Measurements from ENCODE around the gene REN.

The REN gene

GRCh38 chr1:204198348-204199340, 32.5 kb upstream of the REN start:
- TF ChIP-seq CTCF (IDR thresholded peaks at IDR 0.05; ENCODE audit: insufficient read depth, low read depth, low read length, missing control alignments) = no peak
- H3K4me3 ChIP-seq (ENCODE audit: low read depth, low read length) = no peak overlapping the region
- no peak for DNase-seq (ENCODE audit: low read depth)

- H3K4me3 ChIP-seq (ENCODE audit: low read depth, low read length) = no peak overlapping the region
- DNase-seq (ENCODE audit: low read depth) = no peak
- no peak for TF ChIP-seq CTCF (IDR thresholded peaks at IDR 0.05; ENCODE audit: insufficient read depth, low read depth, low read length, missing control alignments)
Measured at GRCh38 chr1:204197068-204197467, 30.9 kb upstream of the REN start.

GRCh38 chr1:204196068-204196795, 30.1 kb upstream of the REN start, which contains the start of gene KISS1:
KISS1 (minus strand) TSS chr1:204196491; CDS start chr1:204192876, 3,615 bp downstream.
- no peak for TF ChIP-seq CTCF (IDR thresholded peaks at IDR 0.05; ENCODE audit: insufficient read depth, low read depth, low read length, missing control alignments)
- DNase-seq (ENCODE audit: low read depth) = no peak

GRCh38 chr1:204194771-204195170, 28.6 kb upstream of the REN start:
- no peak for TF ChIP-seq CTCF (IDR thresholded peaks at IDR 0.05; ENCODE audit: insufficient read depth, low read depth, low read length, missing control alignments)
- no peak for DNase-seq (ENCODE audit: low read depth)
- H3K4me3 ChIP-seq (ENCODE audit: low read depth, low read length) = no peak overlapping the region

More at GRCh38 chr1:204196068-204196795, 30.1 kb upstream of the REN start, which contains the start of gene KISS1:
- H3K4me3 ChIP-seq (ENCODE audit: low read depth, low read length) = no peak within 1 kb of the TSS

DNA sequence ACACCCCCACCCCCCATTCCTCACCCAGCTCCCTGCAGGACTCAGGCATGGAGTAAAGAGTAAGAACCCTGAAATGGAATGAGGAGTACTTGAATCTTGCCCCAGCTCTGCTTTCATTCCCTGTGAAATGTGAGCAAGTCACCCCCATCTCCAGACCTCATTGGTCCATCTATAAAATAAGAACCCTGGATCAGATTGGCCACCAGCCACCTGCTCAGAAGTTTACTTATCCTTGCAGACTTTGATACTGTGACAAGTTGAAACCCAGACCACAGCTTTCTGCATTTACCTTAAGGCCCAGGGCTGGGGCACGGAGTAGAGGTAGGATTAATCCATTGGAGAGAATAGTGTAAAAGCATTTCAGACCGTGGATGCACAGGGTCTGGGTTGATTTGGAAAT, 27.9 kb upstream of the REN start:
- no peak for DNase-seq (ENCODE audit: low read depth)
- no peak for TF ChIP-seq CTCF (IDR thresholded peaks at IDR 0.05; ENCODE audit: insufficient read depth, low read depth, low read length, missing control alignments)
- H3K4me3 ChIP-seq (ENCODE audit: low read depth, low read length) = no peak overlapping the region

GRCh38 chr1:204192589-204193352, 26.6 kb upstream of the REN start:
- H3K4me3 ChIP-seq (ENCODE audit: low read depth, low read length) = no peak overlapping the region
- TF ChIP-seq CTCF (IDR thresholded peaks at IDR 0.05; ENCODE audit: insufficient read depth, low read depth, low read length, missing control alignments) = no peak
- DNase-seq (ENCODE audit: low read depth) = no peak
